Measurements from ENCODE around the gene HSP90AB1.

Gene HSP90AB1

DNA sequence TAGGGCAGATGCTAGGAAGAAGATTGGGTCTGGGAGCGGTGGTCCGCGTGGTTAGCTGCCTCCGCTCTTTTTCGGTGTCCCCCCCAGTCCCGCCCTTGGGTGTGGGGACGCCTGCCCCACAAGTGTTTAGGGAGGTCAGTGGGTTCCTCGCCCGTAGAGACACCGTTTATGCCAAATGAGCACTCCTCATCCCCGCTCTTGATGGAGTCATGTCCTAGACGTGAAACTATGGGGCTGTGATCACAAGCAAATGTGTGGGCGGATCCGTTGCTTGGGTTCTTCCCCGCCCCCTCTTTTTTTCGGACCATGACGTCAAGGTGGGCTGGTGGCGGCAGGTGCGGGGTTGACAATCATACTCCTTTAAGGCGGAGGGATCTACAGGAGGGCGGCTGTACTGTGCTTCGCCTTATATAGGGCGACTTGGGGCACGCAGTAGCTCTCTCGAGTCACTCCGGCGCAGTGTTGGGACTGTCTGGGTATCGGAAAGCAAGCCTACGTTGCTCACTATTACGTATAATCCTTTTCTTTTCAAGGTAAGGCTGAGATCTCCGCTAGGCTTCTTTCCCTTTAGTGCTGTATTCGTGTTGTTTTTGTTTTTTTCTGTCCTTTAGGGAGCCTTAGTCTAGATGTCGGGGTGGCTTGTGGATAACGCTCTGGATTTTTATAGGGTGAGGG, at the start of gene HSP90AB1:
HSP90AB1 (plus strand) TSS at position 439 of the 675 bp plus-strand sequence. CDS start 1,529 bp downstream, outside the sequence.
- Histone ChIP-seq H4K20me1 (peaks cover 47 to 49% (median 48%) of the 10 kb centered on the region in 11 experiments), H3K36me3 (peaks cover 37 to 44% (median 43%) of the 10 kb centered on the region in 11 experiments), H3K4me2 (peak within 1 kb of the TSS; percentile 90 to 98 (median 94)), H3K4me1 (peaks cover 44 to 49% (median 46%) of the 10 kb centered on the region in 10 experiments), H3K9ac (peak within 1 kb of the TSS; percentile 86 to 99 (median 97)), H3K9me3 (replicated peaks in 1 of 11) (no peaks in the 10 kb centered on the region; a peak in 2 of 22 replicates), H3K27ac (peak within 1 kb of the TSS; percentile 83 to 98 (median 95)), H3K4me3 (peak within 1 kb of the TSS; percentile 82 to 99 (median 94)), H3K27me3 (no peaks in the 10 kb centered on the region)
- TF ChIP-seq Cebpa-rat (IDR thresholded peaks at IDR 0.05) = no peak

GRCh38 chr6:44198684-44199083, 48.2 kb upstream of the HSP90AB1 start:
- H3K4me3 ChIP-seq = no peak overlapping the region
- no peaks in the 10 kb centered on the region for H3K36me3 ChIP-seq
- H3K9me3 ChIP-seq (replicated peaks in 1 of 11) = no peaks in the 10 kb centered on the region
- H3K4me2 ChIP-seq = no peak overlapping the region
- H4K20me1 ChIP-seq = no peaks in the 10 kb centered on the region
- H3K27ac ChIP-seq = no peak overlapping the region
- H3K4me1 ChIP-seq = peaks cover 5 to 30% (median 20%) of the 10 kb centered on the region in 10 experiments; a peak in 18 of 20 replicates
- no peak for TF ChIP-seq Cebpa-rat (IDR thresholded peaks at IDR 0.05)
- no peak overlapping the region for H3K9ac ChIP-seq
- no peaks in the 10 kb centered on the region; a peak in 1 of 22 replicates for H3K27me3 ChIP-seq

GRCh38 chr6:44199883-44200282, 47.0 kb upstream of the HSP90AB1 start:
- no peak overlapping the region for H3K27ac ChIP-seq
- H3K4me1 ChIP-seq = peaks cover 5 to 30% (median 20%) of the 10 kb centered on the region in 10 experiments; a peak in 18 of 20 replicates
- no peak for TF ChIP-seq Cebpa-rat (IDR thresholded peaks at IDR 0.05)

GRCh38 chr6:44201200-44201599, 45.7 kb upstream of the HSP90AB1 start:
- Histone ChIP-seq H3K4me2 (peak overlapping the region in 10 of 11 experiments; percentile 28 to 81 (median 66); a peak in 19 of 22 replicates), H3K4me3 (no peak overlapping the region), H3K9ac (peak overlapping the region in 2 of 11 experiments; percentile 0 to 4; a peak in 3 of 22 replicates), H4K20me1 (no peaks in the 10 kb centered on the region), H3K36me3 (no peaks in the 10 kb centered on the region), H3K27ac (no peak overlapping the region; a peak in 1 of 22 replicates), H3K9me3 (replicated peaks in 1 of 11) (no peaks in the 10 kb centered on the region), H3K27me3 (no peaks in the 10 kb centered on the region; a peak in 1 of 22 replicates), H3K4me1 (peaks cover 5 to 30% (median 20%) of the 10 kb centered on the region in 10 experiments; a peak in 18 of 20 replicates)
- TF ChIP-seq Cebpa-rat (IDR thresholded peaks at IDR 0.05) = no peak

More at GRCh38 chr6:44199883-44200282, 47.0 kb upstream of the HSP90AB1 start:
- no peaks in the 10 kb centered on the region for H3K9me3 ChIP-seq (replicated peaks in 1 of 11)
- H4K20me1 ChIP-seq = no peaks in the 10 kb centered on the region
- H3K4me2 ChIP-seq = peak overlapping the region in 1 of 11 experiments; percentile 78; a peak in 1 of 22 replicates
- no peaks in the 10 kb centered on the region; a peak in 1 of 22 replicates for H3K27me3 ChIP-seq
- H3K4me3 ChIP-seq = no peak overlapping the region
- H3K36me3 ChIP-seq = no peaks in the 10 kb centered on the region
- H3K9ac ChIP-seq = no peak overlapping the region

GRCh38 chr6:44201638-44202303, 45.1 kb upstream of the HSP90AB1 start:
- no peak overlapping the region; a peak in 1 of 22 replicates for H3K27ac ChIP-seq
- no peaks in the 10 kb centered on the region for H3K36me3 ChIP-seq
- H3K9me3 ChIP-seq (replicated peaks in 1 of 11) = no peaks in the 10 kb centered on the region
- no peak for TF ChIP-seq Cebpa-rat (IDR thresholded peaks at IDR 0.05)
- no peaks in the 10 kb centered on the region; a peak in 1 of 22 replicates for H3K27me3 ChIP-seq
- no peak overlapping the region for H3K4me3 ChIP-seq
- H3K9ac ChIP-seq = peak overlapping the region in 1 of 11 experiments; percentile 4; a peak in 3 of 22 replicates
- no peaks in the 10 kb centered on the region for H4K20me1 ChIP-seq
- peaks cover 5 to 30% (median 20%) of the 10 kb centered on the region in 10 experiments; a peak in 18 of 20 replicates for H3K4me1 ChIP-seq
- peak overlapping the region in 10 of 11 experiments; percentile 28 to 81 (median 66); a peak in 18 of 22 replicates for H3K4me2 ChIP-seq

GRCh38 chr6:44202332-44202971, 44.4 kb upstream of the HSP90AB1 start:
- Histone ChIP-seq H3K4me3 (no peak overlapping the region), H3K27me3 (no peaks in the 10 kb centered on the region; a peak in 1 of 22 replicates), H3K9me3 (replicated peaks in 1 of 11) (no peaks in the 10 kb centered on the region), H3K27ac (no peak overlapping the region), H3K9ac (no peak overlapping the region), H3K36me3 (no peaks in the 10 kb centered on the region), H3K4me1 (peaks cover 5 to 30% (median 20%) of the 10 kb centered on the region in 10 experiments; a peak in 18 of 20 replicates), H3K4me2 (peak overlapping the region in 7 of 11 experiments; percentile 59 to 81 (median 70); a peak in 11 of 22 replicates), H4K20me1 (no peaks in the 10 kb centered on the region)
- no peak for TF ChIP-seq Cebpa-rat (IDR thresholded peaks at IDR 0.05)

DNA sequence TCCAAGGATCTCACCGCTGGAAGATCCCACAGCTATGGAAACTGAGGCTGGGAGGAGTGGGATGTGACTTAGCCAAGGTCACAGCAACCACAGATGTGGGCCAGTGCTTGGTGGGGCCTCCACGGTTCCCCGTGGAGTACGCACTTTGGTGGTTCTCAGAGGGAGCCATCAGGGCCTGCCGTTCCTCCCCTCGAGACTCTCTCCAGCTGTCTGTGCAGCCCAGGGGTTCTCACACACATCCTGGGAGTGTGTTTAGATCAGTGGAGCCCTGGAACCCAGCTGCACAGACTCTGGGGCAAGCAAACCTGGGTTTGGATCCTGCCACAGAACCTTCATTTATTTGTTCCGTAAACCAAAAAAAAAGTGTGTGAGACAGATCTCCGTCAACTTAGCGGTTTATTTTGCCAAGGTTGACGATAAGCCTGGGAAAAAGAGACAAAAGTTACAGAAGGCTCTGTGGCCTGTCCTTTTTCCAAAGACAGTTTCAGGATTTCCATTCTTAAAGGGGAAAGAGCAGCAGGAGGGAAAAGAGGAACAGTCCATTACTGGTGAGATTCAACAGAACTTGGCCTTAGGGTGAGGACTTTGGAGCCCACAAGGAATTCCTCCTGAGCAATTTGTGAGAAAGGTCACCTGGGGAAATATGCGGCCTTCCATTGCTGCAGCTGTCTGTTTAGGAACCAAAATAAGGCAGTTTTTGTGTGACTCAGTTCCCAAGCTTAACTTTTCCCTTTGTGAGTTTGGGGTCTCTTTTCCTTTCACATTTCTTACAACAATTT, 43.7 kb upstream of the HSP90AB1 start:
- peaks cover 5 to 30% (median 20%) of the 10 kb centered on the region in 10 experiments; a peak in 18 of 20 replicates for H3K4me1 ChIP-seq
- H3K27me3 ChIP-seq = no peaks in the 10 kb centered on the region; a peak in 1 of 22 replicates
- no peaks in the 10 kb centered on the region for H3K36me3 ChIP-seq
- H3K9me3 ChIP-seq (replicated peaks in 1 of 11) = no peaks in the 10 kb centered on the region
- no peak overlapping the region for H3K4me3 ChIP-seq
- H3K27ac ChIP-seq = no peak overlapping the region
- H3K4me2 ChIP-seq = 0 out of 22 replicates have a peak overlapping the region, but pooled peaks of 1 of the 11 experiments have one; percentile 8
- H4K20me1 ChIP-seq = no peaks in the 10 kb centered on the region
- no peak overlapping the region for H3K9ac ChIP-seq
- TF ChIP-seq Cebpa-rat (IDR thresholded peaks at IDR 0.05) = no peak

- no peak for TF ChIP-seq Cebpa-rat (IDR thresholded peaks at IDR 0.05)
- no peaks in the 10 kb centered on the region for H4K20me1 ChIP-seq
- H3K27ac ChIP-seq = no peak overlapping the region
- no peaks in the 10 kb centered on the region; a peak in 1 of 22 replicates for H3K27me3 ChIP-seq
- H3K9me3 ChIP-seq (replicated peaks in 1 of 11) = no peaks in the 10 kb centered on the region
- H3K36me3 ChIP-seq = no peaks in the 10 kb centered on the region
- H3K4me3 ChIP-seq = no peak overlapping the region
- no peak overlapping the region for H3K9ac ChIP-seq
- H3K4me2 ChIP-seq = no peak overlapping the region
- peaks cover 5 to 30% (median 20%) of the 10 kb centered on the region in 10 experiments; a peak in 18 of 20 replicates for H3K4me1 ChIP-seq
Measured at GRCh38 chr6:44203955-44204354, 42.9 kb upstream of the HSP90AB1 start.

All from BLaER1 treated with 17β-estradiol and CSF1 and Interleukin-3, amounts not matched to agents 10 nM and 100 nM (cell line).